Keratinocyte (primary cell): Measurements from ENCODE around the gene RAMP1. TPM values are rescaled to one million over a fixed set of nuclear protein-coding genes. Genes with fewer than 3 reads are reported as not detected.

Experiments used
- DNase-seq: peaks from one replicate; pipeline ENCODE4 v3.0.0-alpha.2; 2011; ENCODE audit warnings: low read depth, missing footprints, low spot score
- FAIRE-seq: peaks from 2 replicates; lab custom pipeline; 2011; peaks lifted over from hg19 to GRCh38; lab: Jason Lieb, UNC
- H2AFZ ChIP-seq: 2 replicates; pipeline ENCODE4 v1.6.0; 2012; ENCODE audit warnings: low read length, control low read depth, inconsistent platforms; ENCODE audit not compliant: control insufficient read depth
- H3K27ac ChIP-seq: 2 replicates; pipeline ENCODE4 v1.5.1; 2011; ENCODE audit warnings: low read length; ENCODE audit not compliant: control insufficient read depth, insufficient read depth
- H3K27me3 ChIP-seq: 3 replicates; pipeline ENCODE4 v1.6.0; 2011; ENCODE audit warnings: low read length; ENCODE audit not compliant: control insufficient read depth, insufficient read depth; ENCODE audit errors: extremely low read depth
- H3K36me3 ChIP-seq, 2 experiments: 2 replicates in 1 of 2; 3 replicates in 1 of 2; pipeline ENCODE4 v1.5.1; 2011; ENCODE audit warnings: low read length in 2 of 2, mild to moderate bottlenecking in 1 of 2; ENCODE audit not compliant: control insufficient read depth in 2 of 2, insufficient read depth in 2 of 2; ENCODE audit errors: extremely low read depth in 1 of 2
- H3K4me1 ChIP-seq: 3 replicates; pipeline ENCODE4 v1.5.1; 2011; ENCODE audit warnings: low read length; ENCODE audit not compliant: control insufficient read depth, insufficient read depth; ENCODE audit errors: extremely low read depth
- H3K4me2 ChIP-seq: 3 replicates; pipeline ENCODE4 v1.6.0; 2011; ENCODE audit warnings: low read depth, low read length; ENCODE audit not compliant: control insufficient read depth, insufficient read depth; ENCODE audit errors: extremely low read depth
- H3K4me3 ChIP-seq, 3 experiments: fragments of 200-600 bp in 1 of 3; sonication (generic) in 1 of 3; 2 replicates in 2 of 3; 3 replicates in 1 of 3; pipeline ENCODE4 v1.5.1; 2011 to 2016; ENCODE audit warnings: low read length in 3 of 3, mild to moderate bottlenecking in 3 of 3, control low read depth in 2 of 3, inconsistent platforms in 1 of 3, low read depth in 1 of 3, mixed read lengths in 1 of 3, mixed run types in 1 of 3, moderate library complexity in 1 of 3; ENCODE audit not compliant: control insufficient read depth in 2 of 3, insufficient read depth in 2 of 3; ENCODE audit errors: extremely low read depth in 1 of 3
- H3K79me2 ChIP-seq: 2 replicates; pipeline ENCODE4 v1.6.0; 2012; ENCODE audit warnings: low read length; ENCODE audit not compliant: control insufficient read depth, insufficient read depth
- H3K9ac ChIP-seq: 3 replicates; pipeline ENCODE4 v1.6.0; 2011; ENCODE audit warnings: low read length; ENCODE audit not compliant: control insufficient read depth, insufficient read depth; ENCODE audit errors: extremely low read depth
- H3K9me1 ChIP-seq: 3 replicates; pipeline ENCODE4 v1.6.0; 2011; ENCODE audit warnings: low read length; ENCODE audit not compliant: control insufficient read depth, insufficient read depth; ENCODE audit errors: extremely low read depth
- H3K9me3 ChIP-seq: 2 replicates; pipeline ENCODE4 v1.5.1; 2012; ENCODE audit warnings: low read depth, low read length; ENCODE audit not compliant: control insufficient read depth
- H4K20me1 ChIP-seq: 3 replicates; pipeline ENCODE4 v1.6.0; 2011; ENCODE audit warnings: low read length; ENCODE audit not compliant: control insufficient read depth, insufficient read depth; ENCODE audit errors: extremely low read depth
- CTCF ChIP-seq, 3 experiments: IDR thresholded peaks in 1 of 3; conservative IDR thresholded peaks in 1 of 3; optimal IDR thresholded peaks in 1 of 3; 2 replicates in 2 of 3; 3 replicates in 1 of 3; pipeline versions ENCODE3 to v1.5.1; 2011; ENCODE audit warnings: low read length in 3 of 3, mild to moderate bottlenecking in 3 of 3, moderate library complexity in 2 of 3, control low read depth in 1 of 3, inconsistent platforms in 1 of 3; ENCODE audit not compliant: insufficient read depth in 2 of 3; ENCODE audit errors: extremely low read depth in 1 of 3
- EZH2 ChIP-seq: IDR thresholded peaks from one replicate; pipeline ENCODE4 v1.6.1; 2012; ENCODE audit warnings: inconsistent platforms, mild to moderate bottlenecking, low read length, moderate library complexity
- dilution Hi-C: fragments of 300-500 bp; cut with MboI; formaldehyde crosslinking; loops from one replicate; pipeline ENCODE4 v1.7.0; 2020; ENCODE audit warnings: low sequenced_read_pairs; ENCODE audit not compliant: extremely low pct_ligation_motif_present
- polyA plus RNA-seq, 5 experiments: library from polyadenylated mRNA; depleted of rRNA in 3 of 5; stranded (reverse) in 3 of 5; stranded (forward) in 1 of 5; unstranded in 1 of 5; fragments of >200 nt; gene quantifications; 1 replicate in 1 of 5; 2 replicates in 3 of 5; 3 replicates in 1 of 5; pipeline versions ENCODE4 v1.2.1 to v1.2.3, GENCODE V29; 2011 to 2012; ENCODE audit warnings: missing spikeins in 2 of 5, low read depth in 1 of 5, low replicate concordance in 1 of 5

The RAMP1 gene
- polyA plus RNA-seq, 1 donor (not counting 4 experiments of a cell fraction or from before 2014, with no cell fraction given) = 0.69 TPM

GRCh38 chr2:237883951-237884446 lies 24.6 kb downstream of the RAMP1 start:
- H3K27ac ChIP-seq = no peak overlapping the region
- H3K4me1 ChIP-seq = peaks cover 2% of the 10 kb centered on the region
- no peak for FAIRE-seq
- H3K27me3 ChIP-seq = no peaks in the 10 kb centered on the region
- no peak overlapping the region for H3K9ac ChIP-seq
- H3K9me1 ChIP-seq = no peaks in the 10 kb centered on the region
- dilution Hi-C loops = no loop called here
- DNase-seq = no peak
- no peaks in the 10 kb centered on the region for H3K36me3 ChIP-seq
- no peaks in the 10 kb centered on the region for H3K9me3 ChIP-seq
- H3K4me2 ChIP-seq = no peak overlapping the region
- H3K79me2 ChIP-seq = no peaks in the 10 kb centered on the region
- no peak overlapping the region for H3K4me3 ChIP-seq
- no peak for TF ChIP-seq CTCF (optimal IDR thresholded peaks at IDR 0.05 in 1 of 3, IDR thresholded peaks at IDR 0.05 in 1 of 3, conservative IDR thresholded peaks at IDR 0.05 in 1 of 3; ENCODE audit: extremely low read depth in 1 of 3, insufficient read depth in 2 of 3, low read length in 3 of 3)
- no peak for TF ChIP-seq EZH2
- H4K20me1 ChIP-seq = no peaks in the 10 kb centered on the region
- H2AFZ ChIP-seq = no peak overlapping the region

DNA sequence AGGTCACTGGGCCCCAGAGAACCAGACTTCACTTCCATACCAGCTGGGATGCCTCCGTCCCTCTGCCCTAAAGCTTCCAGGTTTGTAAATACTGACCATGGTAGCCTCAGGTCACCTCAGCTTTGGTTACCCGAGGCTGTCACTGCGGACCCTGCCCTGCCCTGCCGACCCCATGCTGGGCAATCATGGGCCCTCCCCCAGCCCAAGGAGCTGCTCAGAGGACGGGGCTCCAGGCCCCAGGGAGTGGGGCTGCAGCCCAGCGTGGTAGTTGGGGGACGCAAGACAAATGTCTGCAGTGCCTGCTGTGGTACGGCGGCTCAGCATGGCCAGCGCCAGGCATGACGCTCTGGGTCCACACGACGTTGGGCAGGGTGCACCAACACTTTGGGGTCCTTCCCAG lies 25.3 kb downstream of the RAMP1 start:
- Histone ChIP-seq H3K27ac (no peak overlapping the region), H3K9me3 (no peaks in the 10 kb centered on the region), H3K4me3 (no peak overlapping the region), H3K36me3 (no peaks in the 10 kb centered on the region), H3K79me2 (no peaks in the 10 kb centered on the region), H2AFZ (no peak overlapping the region), H3K4me1 (no peaks in the 10 kb centered on the region), H3K9me1 (no peaks in the 10 kb centered on the region), H3K9ac (no peak overlapping the region), H4K20me1 (no peaks in the 10 kb centered on the region), H3K27me3 (no peaks in the 10 kb centered on the region), H3K4me2 (no peak overlapping the region)
- FAIRE-seq = no peak
- no peak for TF ChIP-seq CTCF (optimal IDR thresholded peaks at IDR 0.05 in 1 of 3, IDR thresholded peaks at IDR 0.05 in 1 of 3, conservative IDR thresholded peaks at IDR 0.05 in 1 of 3; ENCODE audit: extremely low read depth in 1 of 3, insufficient read depth in 2 of 3, low read length in 3 of 3)
- TF ChIP-seq EZH2 = no peak
- DNase-seq = no peak
- dilution Hi-C loops = no loop called here
